ENCODE results near the gene RORC. TPM values are rescaled to one million over a fixed set of nuclear protein-coding genes. Genes with fewer than 3 reads are reported as not detected.

Gene RORC
- total and polyA plus RNA-seq, 2 of the 8 experiments (the other 6 are each of a cell fraction or from before 2014, with no cell fraction given) = 0.44 to 0.54 TPM

DNA sequence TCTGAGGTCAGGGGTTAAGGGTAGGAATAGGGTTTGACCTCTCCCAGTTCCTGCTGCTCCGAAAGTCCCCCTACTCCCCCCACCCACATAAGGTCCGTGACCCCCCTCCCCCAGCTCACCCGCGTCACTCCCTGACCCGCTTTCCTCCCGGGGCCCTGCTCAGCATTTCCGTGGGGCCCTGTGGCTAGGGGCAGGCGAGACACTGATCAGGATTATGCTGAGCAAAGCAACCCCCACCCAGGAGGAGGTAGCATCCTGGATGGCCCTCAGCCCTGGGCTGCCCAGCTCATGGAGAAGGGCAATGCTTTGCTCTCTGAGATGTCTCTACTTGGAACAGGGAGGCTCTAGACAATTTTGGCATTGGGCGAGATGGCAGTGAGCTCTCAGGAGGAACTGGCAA lies 3.7 kb downstream of the RORC start:
- no peak overlapping the region for H3K4me2 ChIP-seq (ENCODE audit: insufficient read depth in 1 of 2, low read depth in 2 of 2, low read length in 2 of 2)
- peaks cover 5% of the 10 kb centered on the region; the same call in 1 of the 2 replicates for H3K23me2 ChIP-seq (ENCODE audit: low read depth, low read length)
- H3K23ac ChIP-seq (ENCODE audit: insufficient read length) = no peak overlapping the region
- H4K5ac ChIP-seq (ENCODE audit: insufficient read length, low read depth, low read length) = no peak overlapping the region
- 0 out of 2 replicates have a peak overlapping the region, but pooled peaks have one; percentile 89 for H2BK15ac ChIP-seq (ENCODE audit: low read length)
- no peak overlapping the region; the same call in 1 of the 2 replicates for H2BK5ac ChIP-seq (ENCODE audit: low read depth, low read length)
- no peaks in the 10 kb centered on the region for H3K36me3 ChIP-seq (ENCODE audit: control insufficient read depth in 2 of 4, insufficient read depth in 4 of 4, low read length in 3 of 4)
- H2BK120ac ChIP-seq (replicated peaks; ENCODE audit: low read depth, low read length) = no peak overlapping the region
- H3K4me1 ChIP-seq (replicated peaks in 1 of 4; ENCODE audit: control insufficient read depth in 3 of 4, insufficient read depth in 4 of 4, low read length in 3 of 4) = peaks cover 14 to 40% (median 29%) of the 10 kb centered on the region in 4 experiments
- H3K14ac ChIP-seq (ENCODE audit: insufficient read length) = no peak overlapping the region
- H3K27ac ChIP-seq (ENCODE audit: low read depth, low read length) = no peak overlapping the region
- no peaks in the 10 kb centered on the region; a peak in 1 of 7 replicates for H3K27me3 ChIP-seq (replicated peaks in 1 of 4; ENCODE audit: control insufficient read depth in 3 of 4, extremely low read depth in 1 of 4, insufficient read depth in 3 of 4, low read length in 3 of 4)
- no peaks in the 10 kb centered on the region for H3K9me3 ChIP-seq (ENCODE audit: insufficient read depth in 2 of 2, low read depth in 1 of 2, low read length in 1 of 2)
- POLR2A ChIA-PET (ENCODE audit: partially characterized antibody) = interaction anchor here (0.9 to 3.7 kb wide), 3 partner anchors 12 to 279 kb away, joined by 3 to 20 read pairs (median 4); partner anchors contain the start of genes C2CD4D and TDRKH
- 75% methylated on average over 9 of the region's 9 CpGs; no CpG with 5 or more reads in 1 of the 2 experiments for WGBS, 2 experiments (ENCODE audit: extremely low coverage in 1 of 2, insufficient coverage in 1 of 2, insufficient read length in 1 of 2, insufficient replicate concordance in 2 of 2, low coverage in 1 of 2, low lambda C conversion rate in 2 of 2, missing lambda C conversion rate in 1 of 2)
- no peak overlapping the region for H3K9ac ChIP-seq (replicated peaks in 1 of 4; ENCODE audit: extremely low read depth in 1 of 4, low read depth in 3 of 4, low read length in 3 of 4)
- no peaks in the 10 kb centered on the region for H3K79me2 ChIP-seq (ENCODE audit: control insufficient read depth in 1 of 2, insufficient read depth in 2 of 2, low read length in 2 of 2)
- H4K8ac ChIP-seq (ENCODE audit: extremely low read depth, insufficient read depth, low read length) = no peak overlapping the region; the same call in 1 of the 2 replicates
- no peak overlapping the region for H3K4me3 ChIP-seq (ENCODE audit: extremely low read depth in 1 of 4, insufficient read depth in 2 of 4, low read depth in 3 of 4, low read length in 4 of 4)
- H3K79me1 ChIP-seq (ENCODE audit: low read depth, low read length) = no peaks in the 10 kb centered on the region
- H4K20me1 ChIP-seq (replicated peaks in 1 of 2; ENCODE audit: control insufficient read depth in 1 of 2, insufficient read depth in 2 of 2, low read length in 2 of 2) = no peaks in the 10 kb centered on the region
- H3K4ac ChIP-seq (replicated peaks; ENCODE audit: insufficient read length, low read depth, low read length) = no peak overlapping the region
- H2AK5ac ChIP-seq (ENCODE audit: low read depth, low read length) = 0 out of 2 replicates have a peak overlapping the region, but pooled peaks have one; percentile 89
- H2BK12ac ChIP-seq (ENCODE audit: low read depth, low read length) = peak overlapping the region; percentile 45; the same call in 1 of the 2 replicates
- no peak for TF ChIP-seq TCF12 (IDR thresholded peaks at IDR 0.05; ENCODE audit: low read depth, low read length)
- TF ChIP-seq CBX5 (IDR thresholded peaks at IDR 0.05; ENCODE audit: low read depth, low read length) = no peak
- no peak for TF ChIP-seq RBBP5 (IDR thresholded peaks at IDR 0.05; ENCODE audit: borderline replicate concordance, low read depth, low read length)
- TF ChIP-seq SP2 (IDR thresholded peaks at IDR 0.05; ENCODE audit: low read length) = no peak
- no peak for TF ChIP-seq FOSL1 (IDR thresholded peaks at IDR 0.05; ENCODE audit: insufficient read depth, low read depth, low read length)
- no peak for TF ChIP-seq SRF (IDR thresholded peaks at IDR 0.05; ENCODE audit: low read depth, low read length)
- TF ChIP-seq SAP30 (IDR thresholded peaks at IDR 0.05; ENCODE audit: insufficient read depth, insufficient replicate concordance, low read length) = no peak
- no peak for TF ChIP-seq JUND (IDR thresholded peaks at IDR 0.05; ENCODE audit: low read length)
- no peak for TF ChIP-seq BRCA1 (IDR thresholded peaks at IDR 0.05; ENCODE audit: low read depth, low read length)
- H3K56ac ChIP-seq (replicated peaks; ENCODE audit: insufficient read length, low read depth, low read length) = no peak overlapping the region
- H2BK20ac ChIP-seq (ENCODE audit: low read length) = peak overlapping the region; percentile 11; the same call in 1 of the 2 replicates
- DNase-seq (ENCODE audit: low read depth in 1 of 2, low spot score in 2 of 2) (no peak), FAIRE-seq (no peak)
- H2AFZ ChIP-seq (ENCODE audit: low read length) = no peak overlapping the region
- CTCF ChIA-PET (ENCODE audit: partially characterized antibody) = interaction anchor here (1.0 to 2.4 kb wide), 7 partner anchors 9 to 112 kb away, joined by 3 to 10 read pairs (median 3); partner anchors contain the start of gene TDRKH
- H3K18ac ChIP-seq (ENCODE audit: extremely low read depth, low read length) = no peak overlapping the region
- no peak overlapping the region for H4K91ac ChIP-seq (replicated peaks; ENCODE audit: insufficient read length, low read length)

Data from H1 (cell line).